Subcutaneous abdominal adipose tissue (tissue), 5 donors: ENCODE results near the gene CNDP1.

Experiments
- H3K27ac ChIP-seq: one replicate; pipeline ENCODE4 v1.7.0; 2013; ENCODE audit warnings: low read depth, mild to moderate bottlenecking, inconsistent platforms, low read length, moderate library complexity
- H3K27me3 ChIP-seq, 5 donors: one replicate each; pipeline ENCODE4 v1.7.0; 2013; ENCODE audit warnings: low read length in 5 of 5, inconsistent platforms in 1 of 5; ENCODE audit not compliant: control insufficient read depth in 5 of 5, insufficient read depth in 4 of 5
- H3K36me3 ChIP-seq, 5 donors: one replicate each; pipeline ENCODE4 v1.7.0; 2013; ENCODE audit warnings: low read length in 5 of 5; ENCODE audit not compliant: control insufficient read depth in 5 of 5, insufficient read depth in 5 of 5
- H3K4me1 ChIP-seq, 5 donors: one replicate each; pipeline ENCODE4 v1.7.0; 2013; ENCODE audit warnings: low read length in 5 of 5, mild to moderate bottlenecking in 3 of 5, moderate library complexity in 1 of 5; ENCODE audit not compliant: control insufficient read depth in 5 of 5, insufficient read depth in 5 of 5
- H3K4me3 ChIP-seq, 5 donors: one replicate each; pipeline ENCODE4 v1.7.0; 2013; ENCODE audit warnings: low read length in 5 of 5, low read depth in 1 of 5
- H3K9ac ChIP-seq, 5 donors: one replicate each; pipeline ENCODE4 v1.7.0; 2013; ENCODE audit warnings: low read length in 5 of 5, mild to moderate bottlenecking in 4 of 5, moderate library complexity in 3 of 5
- H3K9me3 ChIP-seq, 5 donors: one replicate each; pipeline ENCODE4 v1.7.0; 2013; ENCODE audit warnings: low read length in 5 of 5; ENCODE audit not compliant: control insufficient read depth in 5 of 5
- donor health status: healthy.
- donor health status: healthy.
- donor health status: healthy.
- donor health status: healthy.
- donor health status: healthy.

The CNDP1 gene

GRCh38 chr18:74512321-74513053 is 21.8 kb upstream of the CNDP1 start:
- no peaks in the 10 kb centered on the region for H3K9me3 ChIP-seq
- no peaks in the 10 kb centered on the region for H3K4me1 ChIP-seq
- no peak overlapping the region for H3K4me3 ChIP-seq
- H3K27ac ChIP-seq = no peak overlapping the region
- H3K9ac ChIP-seq = no peak overlapping the region
- no peaks in the 10 kb centered on the region for H3K27me3 ChIP-seq
- H3K36me3 ChIP-seq = peaks cover 3 to 98% (median 93%) of the 10 kb centered on the region in 5 donors

DNA sequence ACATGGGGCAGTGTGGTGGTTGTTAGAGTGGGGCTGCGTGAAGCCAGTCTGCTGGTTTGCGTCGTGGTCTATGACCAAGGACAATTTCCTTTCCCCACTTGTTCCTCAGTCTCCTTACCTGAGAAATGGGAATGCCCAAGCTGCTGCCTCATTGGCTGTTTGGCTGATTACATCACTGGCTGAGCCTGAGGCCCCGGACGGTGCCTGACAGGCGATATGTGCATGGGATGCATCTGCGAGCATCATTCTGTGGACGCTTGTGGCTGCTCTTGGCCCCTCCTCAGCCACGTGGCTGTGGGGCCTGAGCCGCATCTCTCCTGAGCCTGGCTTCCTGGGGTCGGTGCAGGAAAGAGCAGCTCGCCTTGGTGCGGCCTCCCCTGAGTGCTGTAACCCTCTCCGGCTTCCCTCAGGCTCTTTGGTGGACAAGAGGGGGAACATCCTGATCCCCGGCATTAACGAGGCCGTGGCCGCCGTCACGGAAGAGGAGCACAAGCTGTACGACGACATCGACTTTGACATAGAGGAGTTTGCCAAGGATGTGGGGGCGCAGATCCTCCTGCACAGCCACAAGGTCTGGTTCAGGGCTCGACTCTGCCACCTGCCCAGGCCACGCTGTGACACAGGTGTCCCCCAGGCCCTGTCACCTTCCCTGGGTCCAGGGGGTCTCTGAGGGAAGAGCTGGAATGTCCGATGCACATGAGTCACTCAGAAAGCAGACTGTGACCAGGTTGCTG is 21.0 kb upstream of the CNDP1 start:
- Histone ChIP-seq H3K4me3 (no peak overlapping the region), H3K9ac (no peak overlapping the region), H3K36me3 (peaks cover 3 to 96% (median 90%) of the 10 kb centered on the region in 5 donors), H3K9me3 (no peaks in the 10 kb centered on the region), H3K27ac (no peak overlapping the region), H3K4me1 (no peaks in the 10 kb centered on the region), H3K27me3 (no peaks in the 10 kb centered on the region)

DNA sequence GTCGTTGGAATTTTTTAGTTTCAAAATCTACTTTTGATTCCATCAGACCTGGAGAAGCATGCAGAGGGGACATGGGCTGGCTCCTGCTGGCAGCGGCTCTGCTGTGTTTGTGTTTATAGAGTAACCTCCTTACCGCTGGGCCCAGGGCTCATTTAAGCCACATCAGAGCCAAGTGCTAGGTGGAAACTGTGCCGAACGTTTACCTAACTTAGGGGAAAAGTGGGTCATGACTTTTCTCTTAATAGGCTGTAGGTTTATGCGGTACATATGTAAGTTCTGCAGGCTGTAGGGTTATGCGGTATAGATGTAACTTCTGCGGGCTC is 20.5 kb upstream of the CNDP1 start:
- Histone ChIP-seq H3K4me3 (no peak overlapping the region), H3K36me3 (peaks cover 3 to 96% (median 90%) of the 10 kb centered on the region in 5 donors), H3K9ac (no peak overlapping the region), H3K27ac (no peak overlapping the region), H3K9me3 (no peaks in the 10 kb centered on the region), H3K27me3 (no peaks in the 10 kb centered on the region), H3K4me1 (no peaks in the 10 kb centered on the region)

DNA sequence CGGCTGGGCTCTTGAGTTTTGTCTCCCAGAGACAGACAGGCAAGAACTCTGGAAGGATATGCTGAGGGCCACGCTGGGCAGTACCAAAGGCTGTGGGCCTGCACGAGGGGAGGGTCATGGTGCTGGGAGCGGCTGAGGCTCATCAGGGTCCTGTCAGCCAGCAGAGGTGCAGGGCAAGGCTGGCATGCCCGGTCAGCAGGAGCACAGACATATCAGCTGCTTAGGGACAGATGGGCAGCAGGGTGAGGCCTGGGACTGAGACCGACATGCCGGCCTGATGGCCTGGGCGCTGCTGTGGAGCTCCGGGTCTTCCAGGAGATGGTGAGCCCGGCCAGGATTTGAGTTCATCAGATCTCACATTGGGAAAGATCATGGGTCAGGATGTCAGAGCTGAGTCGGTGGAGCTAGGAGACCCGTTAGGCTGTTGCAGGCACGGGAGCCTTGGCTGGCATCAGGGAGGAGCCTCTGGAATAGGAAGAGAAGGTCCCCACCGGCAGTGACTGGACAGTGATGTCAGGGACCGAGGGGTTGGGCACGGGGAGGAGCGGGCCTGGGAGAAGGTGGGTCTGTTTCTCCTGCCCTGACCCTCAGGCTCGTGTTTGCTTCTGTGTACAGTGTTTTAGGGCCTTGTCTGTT is 19.3 kb upstream of the CNDP1 start:
- Histone ChIP-seq H3K36me3 (peaks cover 3 to 96% (median 90%) of the 10 kb centered on the region in 5 donors), H3K27me3 (no peaks in the 10 kb centered on the region), H3K9ac (no peak overlapping the region), H3K4me1 (no peaks in the 10 kb centered on the region), H3K4me3 (no peak overlapping the region), H3K27ac (no peak overlapping the region), H3K9me3 (no peaks in the 10 kb centered on the region)

DNA sequence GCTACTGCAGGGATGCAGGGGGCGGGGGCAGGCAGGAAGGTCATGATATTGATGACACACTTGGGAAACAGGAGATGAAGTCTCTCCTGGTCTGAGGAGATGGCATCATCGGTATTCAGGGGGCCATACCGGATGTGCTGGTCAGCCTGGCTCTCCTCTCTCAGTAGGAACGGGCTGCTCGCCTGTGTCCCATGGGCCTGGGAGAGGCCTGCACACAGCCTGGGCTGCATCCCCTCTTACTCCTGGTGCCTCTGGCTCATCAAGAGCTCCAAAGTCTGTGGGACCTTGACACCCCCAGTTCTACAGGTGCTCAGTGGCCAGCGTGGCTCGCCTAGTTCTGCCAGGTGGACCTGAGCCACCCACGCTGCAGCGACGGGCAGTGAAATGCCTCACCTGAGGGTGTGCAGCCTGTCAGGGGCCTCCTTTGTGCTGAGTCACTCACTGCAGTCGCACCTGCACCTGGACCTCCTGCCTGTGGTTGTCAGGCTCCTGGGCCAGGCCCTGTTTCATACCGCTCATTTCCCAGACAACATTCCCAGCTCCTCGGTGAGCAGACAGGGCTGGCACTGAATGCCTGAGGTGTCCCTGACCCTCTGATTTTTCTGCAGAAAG is 18.6 kb upstream of the CNDP1 start:
- H3K4me1 ChIP-seq = no peaks in the 10 kb centered on the region
- no peaks in the 10 kb centered on the region for H3K9me3 ChIP-seq
- H3K4me3 ChIP-seq = no peak overlapping the region
- peaks cover 3 to 96% (median 90%) of the 10 kb centered on the region in 5 donors for H3K36me3 ChIP-seq
- H3K27ac ChIP-seq = no peak overlapping the region
- H3K27me3 ChIP-seq = no peaks in the 10 kb centered on the region
- no peak overlapping the region for H3K9ac ChIP-seq

DNA sequence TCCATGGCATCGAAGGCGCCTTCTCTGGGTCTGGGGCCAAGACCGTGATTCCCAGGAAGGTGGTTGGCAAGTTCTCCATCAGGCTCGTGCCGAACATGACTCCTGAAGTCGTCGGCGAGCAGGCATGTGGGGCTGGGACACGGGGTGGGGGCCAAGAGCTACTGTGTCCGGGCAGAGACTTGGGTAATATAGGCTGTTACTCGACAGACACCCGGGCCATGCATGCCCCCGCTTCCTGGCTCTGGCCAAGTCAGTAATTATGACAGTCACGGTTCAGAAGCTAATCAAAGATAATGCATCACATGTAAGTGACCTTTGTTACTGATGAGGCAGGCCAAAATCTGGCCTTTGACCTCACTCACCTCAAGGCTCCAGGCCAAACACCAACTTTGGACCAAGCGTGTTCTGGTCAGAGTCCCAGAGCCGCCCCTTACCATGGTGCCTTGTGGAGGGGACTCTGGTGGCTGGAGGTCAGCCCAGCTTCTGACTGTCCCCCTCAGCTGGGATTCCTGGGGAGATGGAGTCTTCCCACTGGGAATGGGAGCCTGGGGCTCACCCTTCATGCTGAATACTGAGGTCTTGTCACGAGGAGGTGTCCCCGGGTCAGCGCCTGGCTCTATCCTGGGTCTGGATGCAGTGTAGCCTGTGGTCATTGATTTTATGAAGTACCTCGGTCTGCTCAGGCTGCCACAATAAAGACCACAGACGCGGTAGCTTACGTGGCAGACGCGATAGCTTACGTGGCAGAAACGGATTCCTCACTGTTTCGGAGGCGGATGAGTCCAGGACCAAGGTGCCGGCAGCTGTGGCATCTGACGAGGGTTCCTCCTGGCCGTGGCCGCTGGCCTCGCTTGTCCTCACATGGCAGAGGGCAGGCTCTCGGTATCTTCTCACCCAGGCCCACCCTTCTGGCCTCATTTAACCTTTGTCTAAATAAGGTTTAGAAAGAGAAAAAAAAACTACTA is 17.7 kb upstream of the CNDP1 start:
- no peaks in the 10 kb centered on the region for H3K9me3 ChIP-seq
- peaks cover 3 to 98% (median 89%) of the 10 kb centered on the region in 5 donors for H3K36me3 ChIP-seq
- no peak overlapping the region for H3K27ac ChIP-seq
- H3K4me3 ChIP-seq = no peak overlapping the region
- no peaks in the 10 kb centered on the region for H3K27me3 ChIP-seq
- no peak overlapping the region for H3K9ac ChIP-seq
- H3K4me1 ChIP-seq = no peaks in the 10 kb centered on the region

- Histone ChIP-seq H3K9me3 (no peaks in the 10 kb centered on the region), H3K27me3 (no peaks in the 10 kb centered on the region), H3K9ac (no peak overlapping the region), H3K4me1 (no peaks in the 10 kb centered on the region), H3K27ac (no peak overlapping the region), H3K4me3 (no peak overlapping the region), H3K36me3 (peaks cover 3 to 97% (median 83%) of the 10 kb centered on the region in 5 donors)
Observed at GRCh38 chr18:74517236-74517630, 17.1 kb upstream of the CNDP1 start.

DNA sequence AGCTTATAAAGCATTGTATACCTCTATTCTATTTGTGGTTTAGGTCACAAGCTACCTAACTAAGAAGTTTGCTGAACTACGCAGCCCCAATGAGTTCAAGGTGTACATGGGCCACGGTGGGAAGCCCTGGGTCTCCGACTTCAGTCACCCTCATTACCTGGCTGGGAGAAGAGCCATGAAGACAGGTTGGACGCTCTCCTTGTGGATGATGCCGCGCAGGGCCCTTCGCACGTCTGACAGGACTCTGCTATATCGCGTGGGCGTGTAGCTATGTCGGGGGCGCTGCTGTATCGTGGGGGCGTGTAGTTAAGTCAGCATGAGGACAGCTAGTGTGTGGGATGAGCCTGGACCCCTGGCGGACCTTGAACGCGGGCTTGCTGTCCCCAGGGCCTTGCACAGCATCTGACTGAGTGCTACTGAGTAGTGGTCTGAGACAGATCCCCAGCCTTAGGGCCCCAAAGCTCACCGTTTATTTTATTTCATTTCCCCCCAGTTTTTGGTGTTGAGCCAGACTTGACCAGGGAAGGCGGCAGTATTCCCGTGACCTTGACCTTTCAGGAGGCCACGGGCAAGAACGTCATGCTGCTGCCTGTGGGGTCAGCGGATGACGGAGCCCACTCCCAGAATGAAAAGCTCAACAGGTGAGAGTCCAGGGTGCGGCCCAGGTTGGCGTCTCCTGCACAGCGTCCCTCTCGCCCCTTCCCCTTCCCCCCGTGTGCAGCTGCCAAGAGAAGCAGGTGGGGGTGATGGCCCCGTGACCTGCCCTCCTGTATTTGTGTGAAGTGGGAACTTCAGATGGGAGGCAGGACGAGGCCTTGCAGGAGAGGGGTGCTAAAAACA is 15.6 kb upstream of the CNDP1 start:
- H3K27ac ChIP-seq = no peak overlapping the region

More for the DNA sequence above, 15.6 kb upstream of the CNDP1 start:
- Histone ChIP-seq H3K27me3 (no peaks in the 10 kb centered on the region), H3K36me3 (peaks cover 3 to 88% (median 69%) of the 10 kb centered on the region in 5 donors), H3K9ac (no peak overlapping the region), H3K9me3 (no peaks in the 10 kb centered on the region), H3K4me1 (no peaks in the 10 kb centered on the region), H3K4me3 (no peak overlapping the region)
